ENCODE results near the gene AGTPBP1. TPM values are rescaled to one million over a fixed set of nuclear protein-coding genes. Genes with fewer than 3 reads are reported as not detected.

Gene AGTPBP1
- total and polyA plus RNA-seq, 2 of the 8 experiments (the other 6 are each of a cell fraction or from before 2014, with no cell fraction given), result 13.4 to 65.2 TPM

- no peaks in the 10 kb centered on the region for H3K23me2 ChIP-seq (ENCODE audit: low read depth, low read length)
- no peak for FAIRE-seq
- 62% methylated on average over 3 of the region's 3 CpGs; no CpG with 5 or more reads in 1 of the 2 experiments for WGBS, 2 experiments (ENCODE audit: extremely low coverage in 1 of 2, insufficient coverage in 1 of 2, insufficient read length in 1 of 2, insufficient replicate concordance in 2 of 2, low coverage in 1 of 2, low lambda C conversion rate in 2 of 2, missing lambda C conversion rate in 1 of 2)
- TF ChIP-seq JUN (IDR thresholded peaks at IDR 0.05; ENCODE audit: low read depth, low read length), result no peak
- no peak for TF ChIP-seq HDAC2 (IDR thresholded peaks at IDR 0.05; ENCODE audit: borderline replicate concordance in 1 of 2, low read depth in 2 of 2, low read length in 2 of 2)
- TF ChIP-seq TEAD4 (IDR thresholded peaks at IDR 0.05; ENCODE audit: low read depth, low read length), result no peak
- TF ChIP-seq KDM1A (IDR thresholded peaks at IDR 0.05; ENCODE audit: borderline replicate concordance, low read length), result no peak
- TF ChIP-seq TCF12 (IDR thresholded peaks at IDR 0.05; ENCODE audit: low read depth, low read length), result no peak
- TF ChIP-seq CEBPB (IDR thresholded peaks at IDR 0.05; ENCODE audit: low read depth, low read length), result no peak
- TF ChIP-seq TBP (IDR thresholded peaks at IDR 0.05; ENCODE audit: low read depth, low read length), result no peak
Measured at GRCh38 chr9:85559526-85559925, 182.2 kb downstream of the AGTPBP1 start.

More at GRCh38 chr9:85559526-85559925, 182.2 kb downstream of the AGTPBP1 start:
- H2BK12ac ChIP-seq (ENCODE audit: low read depth, low read length), result no peak overlapping the region
- no peak for DNase-seq (ENCODE audit: low read depth in 1 of 2, low spot score in 2 of 2)
- no peak overlapping the region for H3K18ac ChIP-seq (ENCODE audit: extremely low read depth, low read length)
- no peaks in the 10 kb centered on the region for H3K27me3 ChIP-seq (replicated peaks in 1 of 4; ENCODE audit: control insufficient read depth in 3 of 4, extremely low read depth in 1 of 4, insufficient read depth in 3 of 4, low read length in 3 of 4)
- H2BK15ac ChIP-seq (ENCODE audit: low read length), result no peak overlapping the region
- H3K4me3 ChIP-seq (ENCODE audit: extremely low read depth in 1 of 4, insufficient read depth in 2 of 4, low read depth in 3 of 4, low read length in 4 of 4), result no peak overlapping the region
- H4K91ac ChIP-seq (replicated peaks; ENCODE audit: insufficient read length, low read length), result no peak overlapping the region
- no peaks in the 10 kb centered on the region for H3K4me1 ChIP-seq (replicated peaks in 1 of 4; ENCODE audit: control insufficient read depth in 3 of 4, insufficient read depth in 4 of 4, low read length in 3 of 4)
- H2BK5ac ChIP-seq (ENCODE audit: low read depth, low read length), result no peak overlapping the region
- no peaks in the 10 kb centered on the region for H4K20me1 ChIP-seq (replicated peaks in 1 of 2; ENCODE audit: control insufficient read depth in 1 of 2, insufficient read depth in 2 of 2, low read length in 2 of 2)
- H4K5ac ChIP-seq (ENCODE audit: insufficient read length, low read depth, low read length), result no peak overlapping the region
- H3K27ac ChIP-seq (ENCODE audit: low read depth, low read length), result no peak overlapping the region
- no peak overlapping the region for H3K9ac ChIP-seq (replicated peaks in 1 of 4; ENCODE audit: extremely low read depth in 1 of 4, low read depth in 3 of 4, low read length in 3 of 4)
- H3K79me1 ChIP-seq (ENCODE audit: low read depth, low read length), result no peaks in the 10 kb centered on the region; the same call in 1 of the 2 replicates
- no peaks in the 10 kb centered on the region; a peak in 1 of 8 replicates for H3K36me3 ChIP-seq (ENCODE audit: control insufficient read depth in 2 of 4, insufficient read depth in 4 of 4, low read length in 3 of 4)
- H3K79me2 ChIP-seq (ENCODE audit: control insufficient read depth in 1 of 2, insufficient read depth in 2 of 2, low read length in 2 of 2), result no peaks in the 10 kb centered on the region
- H2AK5ac ChIP-seq (ENCODE audit: low read depth, low read length), result no peak overlapping the region
- H2BK120ac ChIP-seq (replicated peaks; ENCODE audit: low read depth, low read length), result no peak overlapping the region
- H2BK20ac ChIP-seq (ENCODE audit: low read length), result no peak overlapping the region
- H3K14ac ChIP-seq (ENCODE audit: insufficient read length), result no peak overlapping the region
- no peaks in the 10 kb centered on the region for H3K9me3 ChIP-seq (ENCODE audit: insufficient read depth in 2 of 2, low read depth in 1 of 2, low read length in 1 of 2)
- H2AFZ ChIP-seq (ENCODE audit: low read length), result no peak overlapping the region
- CTCF ChIA-PET (ENCODE audit: partially characterized antibody), result interaction anchor here (1.2 kb wide), 1 partner anchor 9 kb away, joined by 3 read pairs; no protein-coding TSS in a partner anchor
- H3K56ac ChIP-seq (replicated peaks; ENCODE audit: insufficient read length, low read depth, low read length), result no peak overlapping the region
- POLR2A ChIA-PET (ENCODE audit: partially characterized antibody), result no interaction called here
- H3K4ac ChIP-seq (replicated peaks; ENCODE audit: insufficient read length, low read depth, low read length), result no peak overlapping the region
- H3K23ac ChIP-seq (ENCODE audit: insufficient read length), result no peak overlapping the region
- no peak overlapping the region for H4K8ac ChIP-seq (ENCODE audit: extremely low read depth, insufficient read depth, low read length)
- no peak overlapping the region for H3K4me2 ChIP-seq (ENCODE audit: insufficient read depth in 1 of 2, low read depth in 2 of 2, low read length in 2 of 2)

Data from H1 (cell line).